GM18868 (cell line): ENCODE measurements around the gene ENOSF1.

ENCODE experiments used
- ATAC-seq: cut with Tn5 transposase; IDR thresholded peaks from one replicate; pipeline ENCODE4 v1.9.1; 2021; ENCODE audit warnings: mild to moderate bottlenecking, moderate library complexity; ENCODE audit not compliant: unreplicated experiment

ENOSF1 gene

GRCh38 chr18:644395-645004 lies 67.9 kb downstream of the ENOSF1 start:
- peak; percentile 71 for ATAC-seq

- no peak for ATAC-seq
Measured at GRCh38 chr18:641224-641623, 71.2 kb downstream of the ENOSF1 start.

- ATAC-seq = no peak
Measured at GRCh38 chr18:635171-635570, 77.3 kb downstream of the ENOSF1 start.

DNA sequence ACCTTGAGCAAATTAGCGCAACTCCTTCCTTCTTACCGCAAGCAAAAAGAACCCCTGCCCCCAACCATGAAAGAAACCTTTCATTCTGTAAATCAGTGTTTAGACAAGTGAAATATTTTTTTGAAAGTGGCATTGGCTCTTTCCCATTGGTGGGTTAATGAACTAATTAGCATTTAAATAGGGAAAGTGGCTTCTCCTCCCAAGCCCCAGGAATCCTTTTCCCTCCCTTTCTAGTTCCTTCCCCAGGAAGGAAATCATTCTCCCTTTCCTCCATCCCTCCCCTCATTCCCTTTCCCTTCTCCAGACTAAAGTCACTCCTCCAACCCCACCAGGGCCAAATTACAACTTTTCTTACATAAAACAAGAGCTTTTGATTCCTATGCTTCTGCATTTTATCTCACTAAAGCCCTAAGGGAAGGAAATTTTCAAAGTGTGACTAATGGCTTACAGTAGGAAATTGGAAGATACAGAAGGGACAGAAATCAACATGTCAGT lies 77.8 kb downstream of the ENOSF1 start:
- ATAC-seq = no peak

DNA sequence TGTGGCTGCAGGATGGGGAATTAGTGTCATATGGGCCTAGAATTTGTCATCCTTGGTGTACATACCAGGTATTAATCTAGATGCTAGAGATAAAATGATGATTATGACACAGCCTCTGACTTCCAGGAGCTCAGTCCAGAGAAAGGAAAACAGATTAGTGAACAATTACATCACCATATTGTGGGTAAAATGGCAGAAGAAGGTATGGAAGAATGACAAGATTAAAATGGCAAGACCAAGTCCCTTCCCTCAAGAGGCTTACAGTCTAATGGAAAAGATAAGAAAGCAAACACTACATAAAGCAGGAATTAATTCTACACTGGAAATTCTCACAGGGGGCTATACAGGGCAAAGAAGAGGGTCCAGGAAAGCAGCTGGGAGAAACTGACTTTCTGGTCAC lies 80.9 kb downstream of the ENOSF1 start:
- ATAC-seq = no peak

GRCh38 chr18:629269-630150 lies 82.9 kb downstream of the ENOSF1 start:
- ATAC-seq = no peak

DNA sequence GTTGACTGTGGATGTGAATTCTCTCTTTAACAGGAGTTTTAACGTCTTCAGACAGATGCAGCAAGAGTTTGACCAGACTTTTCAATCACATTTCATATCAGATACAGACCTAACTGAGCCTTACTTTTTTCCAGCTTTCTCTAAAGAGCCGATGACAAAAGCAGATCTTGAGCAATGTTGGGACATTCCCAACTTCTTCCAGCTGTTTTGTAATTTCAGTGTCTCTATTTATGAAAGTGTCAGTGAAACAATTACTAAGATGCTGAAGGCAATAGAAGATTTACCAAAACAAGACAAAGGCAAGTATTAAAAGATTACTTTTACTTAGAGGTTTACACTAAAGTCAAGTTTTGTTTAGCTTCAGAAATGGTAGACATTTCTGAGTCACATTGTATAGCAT lies 85.2 kb downstream of the ENOSF1 start:
- ATAC-seq = no peak

DNA sequence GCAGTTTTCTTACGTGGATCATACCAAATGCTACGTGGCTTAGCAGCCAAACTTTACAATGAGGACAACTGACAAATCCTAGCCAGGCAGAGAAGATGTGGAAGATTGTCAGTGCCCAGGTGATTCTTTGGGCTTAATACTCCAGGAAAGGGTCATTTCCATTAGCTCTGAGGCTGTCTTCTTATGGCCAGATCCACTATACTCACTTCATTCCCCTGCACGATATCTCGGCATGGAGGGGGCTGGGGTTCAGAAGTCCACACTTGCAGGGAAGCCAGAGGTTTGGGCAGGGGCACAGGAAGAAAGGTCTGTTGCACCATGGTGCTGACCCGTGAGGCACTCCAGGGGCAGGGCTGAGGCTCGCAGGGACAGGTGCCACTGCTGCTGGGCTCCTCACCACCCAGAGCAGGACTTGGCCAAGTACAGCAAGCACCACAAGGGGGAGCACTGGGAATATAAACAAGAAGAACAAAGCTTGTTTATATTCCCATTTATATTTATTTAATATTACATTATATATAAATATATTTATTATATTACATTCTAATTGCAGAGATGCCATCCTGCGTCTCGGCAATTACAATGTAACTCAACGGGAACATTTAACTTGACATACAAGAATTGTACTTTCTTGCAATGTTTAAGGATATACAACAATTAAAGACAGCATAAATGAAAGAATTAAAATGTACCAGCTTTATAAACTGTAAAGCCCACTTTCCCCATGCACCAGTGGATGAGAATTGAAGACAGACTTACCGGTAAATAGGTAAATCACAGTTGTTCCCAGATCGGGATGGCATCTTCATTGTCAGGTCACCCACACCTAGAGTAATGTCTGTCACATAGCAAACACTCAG lies 88.4 kb downstream of the ENOSF1 start:
- peak; percentile 78 for ATAC-seq

GRCh38 chr18:622289-622688 lies 90.1 kb downstream of the ENOSF1 start:
- no peak for ATAC-seq

DNA sequence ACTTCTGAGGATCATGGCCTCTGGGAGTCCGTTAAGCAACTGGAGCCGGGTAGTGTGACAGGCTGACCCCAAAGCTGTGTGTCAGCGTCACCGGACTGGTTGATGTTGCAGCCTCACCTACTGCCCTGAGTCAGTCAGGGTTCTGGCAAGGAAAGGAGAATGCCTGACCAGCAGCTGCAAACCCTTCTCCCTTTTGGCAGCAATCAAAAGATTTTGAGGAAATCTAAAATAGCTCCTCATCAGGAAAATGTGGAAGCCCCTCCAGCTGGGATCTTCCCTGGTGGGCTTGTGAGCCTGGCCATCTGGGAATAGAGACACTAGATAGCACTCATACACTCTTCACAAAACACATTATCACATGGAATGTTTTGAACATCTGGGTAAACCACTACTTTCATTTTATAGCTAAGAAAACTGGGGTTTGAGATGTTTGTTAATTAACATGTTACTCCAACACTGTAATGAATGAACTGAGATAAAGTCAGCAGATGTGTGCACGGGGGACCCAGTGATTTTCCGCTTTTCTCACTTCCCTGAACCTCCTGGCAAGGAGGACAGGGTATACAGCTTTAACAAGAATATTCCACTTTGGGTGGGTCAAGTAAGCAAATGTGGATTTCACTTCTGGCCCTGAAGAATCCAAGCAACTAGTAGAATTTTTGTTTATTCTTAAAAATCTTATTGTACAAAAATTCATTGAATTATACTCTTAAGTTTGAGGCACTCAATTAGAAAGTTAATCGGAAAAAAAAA lies 91.0 kb downstream of the ENOSF1 start:
- no peak for ATAC-seq
